DLD1 (cell line): Measurements from ENCODE around the gene RRAD.

Experiments used
- in situ Hi-C: cut with HindIII; loops from 2 replicates; pipeline ENCODE4 v1.10.0; 2017; ENCODE audit warnings: low sequenced_read_pairs

Gene RRAD

DNA sequence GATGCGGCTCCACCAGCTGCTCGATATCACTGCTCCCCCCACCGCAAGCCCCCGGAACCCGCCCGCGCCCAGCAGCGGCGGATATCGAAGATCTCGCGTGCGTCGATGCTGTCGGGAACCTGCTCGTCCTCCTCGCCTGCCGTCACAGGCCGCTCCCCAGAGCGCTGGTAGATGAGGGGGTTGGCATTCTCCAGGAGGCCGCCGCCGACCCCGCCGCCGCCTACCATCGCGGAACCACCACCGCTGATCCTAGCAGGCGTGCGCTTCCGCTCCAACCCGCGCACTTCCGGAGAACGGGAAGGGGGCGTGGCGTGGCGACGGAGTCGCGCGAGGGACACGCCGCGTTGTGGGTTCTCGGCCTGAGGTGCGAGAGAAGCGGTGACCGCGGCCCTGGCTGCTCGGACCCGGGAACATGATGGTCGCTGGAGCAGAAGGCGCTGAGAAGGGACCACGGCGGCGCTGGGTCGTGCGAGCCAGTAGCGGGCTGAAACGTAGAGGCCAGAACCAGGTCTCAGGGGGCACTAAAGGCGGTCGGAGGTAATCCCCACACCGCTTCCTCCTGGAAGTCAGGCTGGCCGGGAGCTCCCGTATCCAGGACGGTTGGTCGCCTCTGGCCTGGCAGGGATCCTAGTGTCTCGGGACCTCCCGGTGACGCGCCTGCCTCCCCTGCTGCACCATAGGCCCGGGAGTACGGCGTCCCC is 9.0 kb upstream of the RRAD start, which contains the start of gene CIAO2B:
CIAO2B (minus strand) TSS at position 265 of the 701 bp plus-strand sequence; CDS start at position 227, 38 bp downstream.
- in situ Hi-C loops: no loop called here

DNA sequence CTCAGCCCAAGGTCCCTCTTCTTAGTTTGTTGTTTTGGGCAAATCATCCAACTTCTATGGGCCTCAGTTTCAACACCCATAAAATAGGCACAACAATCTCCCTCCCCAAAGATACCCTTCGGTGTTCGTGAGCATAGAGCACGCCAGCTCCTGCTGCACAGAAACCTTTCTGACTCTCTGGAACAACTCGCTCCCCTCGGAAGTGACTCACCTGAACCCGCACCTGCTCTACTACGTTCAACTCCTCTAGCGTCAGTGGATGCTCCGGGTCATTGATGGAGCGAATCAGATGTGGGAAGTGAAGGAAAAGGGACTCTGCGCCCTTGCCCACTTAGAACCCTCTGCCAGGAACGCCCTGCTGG is 8.4 kb upstream of the RRAD start:
- in situ Hi-C loops: no loop called here

DNA sequence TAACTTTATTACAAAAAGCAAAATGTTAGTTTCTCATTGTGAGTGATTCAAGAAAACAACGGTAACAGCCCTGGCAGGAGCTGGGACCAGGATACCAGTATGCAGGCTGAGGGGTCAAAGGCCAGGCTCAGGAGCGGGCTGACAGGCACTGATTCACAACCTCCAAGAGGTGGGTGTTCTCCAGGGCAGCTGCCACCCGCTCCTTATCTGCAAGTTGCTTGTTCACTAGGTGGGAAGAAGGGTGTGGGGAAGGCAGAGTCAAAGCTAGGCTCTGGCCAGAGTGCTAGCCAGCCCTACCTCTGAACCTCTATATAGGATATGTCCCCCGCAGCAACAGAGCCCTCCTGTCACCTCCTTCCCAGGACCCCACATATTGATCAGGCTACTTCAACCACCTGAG is 6.7 kb upstream of the RRAD start:
- in situ Hi-C loops: no loop called here

DNA sequence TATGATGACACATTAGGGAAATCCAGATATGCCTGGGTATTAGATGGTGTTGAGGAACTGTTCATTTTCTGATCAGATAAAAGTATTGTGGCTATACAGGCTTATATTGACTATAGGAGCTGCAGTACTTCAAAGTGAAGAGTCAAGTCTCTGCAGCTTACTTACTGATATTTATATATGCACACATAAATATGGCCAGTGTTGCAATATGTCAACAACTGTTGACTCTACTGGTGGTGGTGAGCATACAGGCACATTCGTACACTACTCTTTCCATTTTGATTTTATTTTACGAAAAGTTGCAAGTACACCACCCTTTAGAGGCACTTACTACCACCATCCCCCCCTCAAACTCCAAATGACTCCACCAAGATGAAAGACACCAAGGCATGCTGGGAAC is 6.3 kb upstream of the RRAD start:
- in situ Hi-C loops: no loop called here

DNA sequence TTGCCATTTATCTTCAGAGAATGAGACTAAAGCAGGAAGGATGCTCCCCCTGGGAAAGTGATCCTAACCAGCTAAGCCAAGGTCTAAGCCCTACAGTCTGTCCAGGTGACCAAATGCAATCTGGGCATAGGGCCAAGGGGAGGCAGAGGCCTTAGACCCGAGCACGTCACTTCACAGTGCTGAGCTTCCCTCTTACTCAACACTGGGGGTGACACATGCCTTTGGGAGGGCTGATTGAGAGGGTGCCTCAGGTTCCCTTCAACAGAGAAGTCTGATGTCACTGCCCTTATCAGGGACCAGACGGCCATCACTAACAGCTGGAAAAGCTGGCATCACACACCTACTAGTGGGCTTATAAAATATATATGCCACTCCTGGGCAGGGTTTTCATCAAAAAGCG is 4.9 kb upstream of the RRAD start:
- in situ Hi-C loops: no loop called here

DNA sequence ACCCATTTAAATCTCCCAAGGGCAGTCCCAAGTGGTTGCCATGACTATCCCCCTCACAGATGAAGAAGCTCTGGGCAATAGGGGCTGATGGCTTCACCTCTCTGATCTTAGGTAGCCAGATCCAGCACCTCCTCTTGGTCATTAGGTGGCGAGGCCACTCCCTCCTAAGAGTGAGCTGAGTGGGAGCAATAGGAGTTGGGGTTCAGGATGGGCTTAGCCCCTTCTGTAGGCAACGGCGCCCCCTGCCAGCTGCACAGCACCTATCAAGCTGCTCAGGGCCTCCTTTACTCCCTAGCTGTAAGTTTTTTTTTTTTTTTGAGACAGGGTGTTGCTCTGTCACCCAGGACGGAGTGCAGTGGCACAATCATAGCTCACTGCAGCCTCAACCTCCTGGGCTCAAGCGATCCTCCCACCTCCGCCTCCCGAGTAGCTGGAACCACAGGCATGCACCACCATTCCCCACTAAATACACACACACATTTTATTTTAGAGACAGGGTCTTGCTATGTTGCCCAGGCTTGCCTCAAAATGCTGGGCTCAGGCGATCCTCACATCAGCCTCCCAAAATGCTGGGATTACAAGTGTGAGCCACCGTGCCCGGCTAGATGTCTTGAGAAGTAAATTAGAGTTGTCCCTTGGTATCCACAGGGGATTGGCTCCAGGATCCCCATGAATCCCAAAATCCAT is 3.5 kb upstream of the RRAD start:
- in situ Hi-C loops: no loop called here

DNA sequence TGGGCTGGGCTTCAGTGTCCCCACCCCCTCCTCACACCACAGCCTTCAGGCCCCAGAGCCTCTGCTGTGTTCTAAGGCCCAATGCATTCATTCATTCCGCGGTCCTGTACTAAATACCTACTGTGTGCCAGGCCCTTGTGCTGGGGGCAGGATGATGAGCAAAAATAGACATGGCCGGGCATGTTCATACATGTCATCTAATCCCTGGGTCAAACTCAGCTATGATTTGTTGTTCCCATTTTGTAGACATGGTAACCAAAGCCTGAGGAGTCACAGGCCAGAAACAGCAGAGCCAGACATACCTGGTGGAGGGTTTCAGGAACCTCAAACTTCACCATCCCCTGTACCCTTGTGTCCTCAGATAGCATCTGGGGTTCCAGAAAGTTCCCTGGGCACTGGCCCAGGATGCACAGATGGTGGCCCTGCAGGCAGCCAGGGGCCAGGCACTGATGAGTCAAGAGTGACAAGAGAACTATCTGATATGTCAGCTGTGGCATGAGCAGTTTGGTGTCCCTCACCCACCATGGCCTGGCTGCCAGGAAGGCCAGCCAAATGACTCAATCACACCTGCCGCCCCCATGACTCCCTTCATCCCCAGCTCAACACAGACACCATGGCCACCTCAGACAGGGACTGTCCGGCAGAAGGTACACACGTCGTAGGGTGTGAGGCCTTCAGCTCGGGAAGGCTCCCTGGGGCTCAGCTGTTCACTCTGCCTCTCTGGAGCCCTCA is 2.7 kb upstream of the RRAD start:
- in situ Hi-C loops: no loop called here

DNA sequence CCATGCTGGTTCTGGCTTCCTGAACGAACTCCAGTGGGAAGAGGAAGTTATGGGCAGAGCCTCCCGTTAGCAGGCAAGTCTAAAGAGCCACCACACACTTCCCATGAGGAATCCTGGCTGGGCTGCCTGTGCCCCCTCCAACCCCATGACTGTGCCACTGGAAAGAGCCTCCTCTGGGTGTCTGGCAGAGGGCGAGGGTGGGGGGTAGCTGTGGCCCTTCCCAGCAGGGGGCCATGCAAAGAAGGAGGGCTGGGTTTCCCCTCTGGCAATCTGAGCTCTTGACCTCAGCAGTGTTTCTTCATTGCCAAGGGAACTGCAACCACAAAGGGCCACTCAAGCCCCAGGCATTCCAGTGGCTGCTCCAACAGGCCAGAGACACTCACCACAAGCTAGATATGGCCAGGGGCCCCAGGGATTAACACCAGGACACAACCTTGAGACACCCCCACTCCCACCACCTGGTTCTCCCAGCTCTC is 1.7 kb upstream of the RRAD start:
- in situ Hi-C loops: no loop called here

DNA sequence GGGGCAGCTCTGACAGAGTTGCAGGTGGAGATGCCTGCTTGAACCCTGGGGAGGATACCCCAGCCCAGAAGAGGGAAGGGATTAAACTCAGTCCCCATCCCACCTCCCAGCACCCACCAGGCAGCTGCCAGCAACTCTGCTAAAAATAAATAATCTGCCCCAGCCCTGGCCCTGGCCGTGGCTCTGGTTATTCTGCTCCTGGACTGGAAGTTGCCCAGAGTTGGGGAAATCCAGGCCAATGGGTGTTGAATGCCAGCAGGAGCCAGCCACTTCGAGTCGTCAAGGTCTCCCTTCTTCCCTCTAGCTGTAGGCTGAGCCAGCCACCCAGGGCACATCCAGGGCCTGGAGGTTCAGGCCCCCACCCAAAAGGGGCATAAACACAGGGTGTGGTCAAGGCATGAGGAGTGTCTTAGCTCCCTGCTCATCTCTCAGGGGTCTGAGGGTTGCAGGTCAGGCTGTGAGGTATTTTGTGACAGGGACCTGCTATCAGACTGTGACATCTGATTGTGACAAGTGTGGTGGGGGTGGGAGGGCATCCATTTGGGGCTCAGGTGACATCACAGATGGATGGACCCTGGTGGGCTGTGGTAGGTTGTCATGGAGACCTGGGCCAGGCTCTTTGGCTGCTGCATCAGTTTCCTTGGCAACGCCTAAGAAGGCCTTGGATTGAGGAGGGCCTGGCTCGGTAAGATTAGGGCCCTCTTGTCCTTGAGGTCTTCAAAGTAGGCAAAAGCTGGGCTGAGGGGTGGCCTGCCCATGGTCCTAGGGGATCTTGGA is 1.0 kb upstream of the RRAD start:
- in situ Hi-C loops: no loop called here

DNA sequence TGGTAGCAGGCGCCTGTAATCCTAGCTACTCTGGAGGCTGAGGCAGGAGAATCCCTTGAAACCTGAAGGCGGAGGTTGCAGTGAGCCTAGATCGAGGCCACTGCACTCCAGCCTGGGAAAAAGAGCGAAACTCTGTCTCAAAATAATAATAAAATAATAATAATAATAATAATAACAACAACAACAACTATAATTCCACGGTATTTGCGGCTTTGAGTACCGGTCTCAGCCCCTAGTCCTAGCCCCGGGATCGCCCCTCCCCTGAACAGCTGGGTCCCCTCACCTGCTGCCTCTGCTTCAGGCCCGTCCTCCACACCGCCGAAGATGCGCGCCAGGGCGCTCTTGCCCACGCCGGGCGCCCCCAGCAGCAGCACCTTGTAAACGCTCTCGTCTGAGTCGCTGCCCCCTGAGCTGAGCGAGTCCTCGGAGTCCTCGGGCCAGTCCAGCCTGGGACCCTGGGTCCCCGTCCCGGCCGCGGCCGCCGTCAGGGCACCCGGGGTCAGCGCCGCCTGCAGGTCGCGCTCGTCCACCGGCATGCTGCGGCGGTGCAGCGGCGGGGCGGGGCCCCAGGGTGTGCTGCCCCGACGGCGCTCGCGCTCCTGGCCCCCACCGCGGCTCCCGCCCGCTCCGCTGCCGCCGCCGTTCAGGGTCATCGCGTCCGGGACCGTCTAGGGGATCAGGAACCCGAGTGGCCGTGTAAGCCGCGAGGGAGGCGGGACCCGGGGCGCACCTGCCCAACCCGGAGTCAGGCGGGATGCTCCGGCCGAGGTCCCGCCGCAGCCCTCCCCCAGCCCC is 611 bp downstream of the RRAD start:
- in situ Hi-C loops: no loop called here

DNA sequence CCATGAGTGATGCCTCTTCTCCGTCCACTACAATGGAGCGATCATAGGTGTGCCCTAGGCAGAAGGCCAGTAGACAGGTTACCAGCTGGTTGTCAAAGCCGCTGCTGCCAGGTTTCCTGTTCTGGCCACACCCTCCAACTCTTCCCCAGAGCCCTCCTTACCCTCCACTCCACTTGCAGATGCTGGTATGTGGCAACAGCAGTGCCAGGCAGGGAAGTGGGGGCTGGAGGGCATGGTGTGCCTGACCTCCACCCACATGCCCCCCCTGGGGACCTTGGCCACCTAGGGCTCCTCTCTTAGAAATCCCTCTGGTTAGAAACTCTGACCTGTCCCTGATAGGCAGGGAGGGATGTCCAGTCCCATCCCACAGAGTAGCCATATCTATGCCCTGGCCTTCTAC is 1.5 kb downstream of the RRAD start:
- in situ Hi-C loops: no loop called here

DNA sequence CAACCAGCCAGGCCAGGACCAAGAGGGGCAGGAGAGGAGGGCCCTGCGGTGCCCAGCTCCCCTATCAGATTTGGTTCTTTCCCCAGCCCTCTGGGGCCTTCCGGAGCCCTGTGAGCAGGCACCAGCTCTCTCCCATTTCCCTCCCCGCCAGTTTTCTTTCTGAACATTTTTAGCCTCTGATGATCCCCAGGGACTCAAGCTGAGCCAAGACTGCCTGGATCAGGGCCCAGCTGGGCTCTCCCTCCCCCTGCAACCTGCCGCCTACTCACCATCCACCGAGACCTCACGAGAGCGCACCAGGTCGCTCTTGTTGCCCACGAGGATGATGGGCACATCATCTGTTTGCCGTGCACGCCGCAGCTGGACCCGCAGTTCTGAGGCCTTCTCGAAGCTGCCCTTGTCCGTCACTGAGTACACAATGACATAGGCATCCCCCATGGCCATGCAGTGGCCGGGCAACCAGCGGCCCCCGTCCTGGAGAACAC is 2.0 kb downstream of the RRAD start:
- in situ Hi-C loops: no loop called here

DNA sequence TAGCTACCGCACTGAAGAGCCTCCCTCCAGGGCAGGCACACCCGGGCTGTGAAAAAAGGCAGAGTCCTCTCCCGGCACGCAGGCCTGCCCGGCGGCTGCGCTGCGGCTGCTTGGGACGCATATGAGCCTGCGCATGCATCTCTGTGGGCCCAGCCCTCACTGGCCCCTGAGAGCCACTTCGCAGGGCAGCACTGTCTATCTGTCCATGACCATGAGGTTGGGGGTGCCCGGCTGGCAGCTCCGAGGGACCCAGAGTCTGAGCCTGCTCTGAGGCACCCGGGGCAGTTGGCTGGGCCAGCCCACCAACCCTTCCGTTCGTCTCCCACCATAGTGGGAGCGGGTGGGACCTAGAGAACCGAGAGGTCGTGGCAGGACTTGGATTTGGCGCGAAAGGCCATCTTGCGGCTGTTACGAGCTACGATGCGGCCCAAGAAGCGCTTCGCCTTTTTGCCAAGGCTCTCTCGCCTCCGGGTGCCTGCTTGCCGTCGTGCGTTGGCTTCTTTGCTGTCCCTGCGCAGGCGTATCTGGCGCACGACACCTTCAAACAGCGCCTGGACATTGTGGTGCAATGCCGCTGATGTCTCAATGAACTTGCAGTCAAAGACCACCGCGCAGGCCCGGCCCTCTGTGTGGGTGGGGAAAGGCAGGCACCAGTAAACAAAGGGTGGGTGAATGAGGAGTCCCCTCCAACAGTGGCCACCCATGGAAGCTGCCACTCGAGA is 3.4 kb downstream of the RRAD start:
- in situ Hi-C loops: no loop called here

DNA sequence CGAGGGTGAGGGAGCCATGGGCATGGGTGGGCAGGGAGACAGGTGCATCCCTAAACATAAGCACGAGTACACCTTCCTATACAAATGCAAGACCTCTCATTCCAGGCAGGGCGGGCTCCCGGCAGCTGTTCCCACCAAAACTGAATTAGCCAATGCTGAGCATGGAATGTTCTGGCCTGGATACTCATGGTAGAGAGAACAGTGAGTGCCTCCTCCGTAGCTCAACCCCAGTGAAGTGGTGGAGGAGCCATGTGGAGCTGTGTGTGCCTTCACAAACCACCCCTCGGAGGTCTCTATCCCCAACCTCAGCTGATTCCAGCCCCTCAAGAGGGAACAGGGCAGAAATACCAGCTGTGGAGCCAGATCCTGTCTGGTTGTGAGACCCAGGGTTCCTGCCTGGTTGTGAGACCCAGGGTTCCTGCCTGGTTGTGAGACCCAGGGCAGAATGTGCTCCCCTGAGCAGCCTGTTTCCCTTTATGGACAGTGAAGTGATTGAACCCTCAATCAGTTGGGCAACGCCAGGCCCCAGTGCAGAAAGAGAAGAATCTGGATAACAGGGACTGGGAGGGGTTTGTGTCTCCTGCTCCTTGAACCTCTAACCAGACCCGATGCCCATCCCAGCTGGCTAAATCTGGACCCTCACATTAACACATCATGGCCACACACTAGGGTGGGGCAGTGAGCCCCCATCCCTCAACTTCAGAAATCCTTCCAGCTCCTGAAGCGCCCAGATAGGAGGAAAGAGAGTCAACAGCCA is 4.2 kb downstream of the RRAD start:
- in situ Hi-C loops: no loop called here

DNA sequence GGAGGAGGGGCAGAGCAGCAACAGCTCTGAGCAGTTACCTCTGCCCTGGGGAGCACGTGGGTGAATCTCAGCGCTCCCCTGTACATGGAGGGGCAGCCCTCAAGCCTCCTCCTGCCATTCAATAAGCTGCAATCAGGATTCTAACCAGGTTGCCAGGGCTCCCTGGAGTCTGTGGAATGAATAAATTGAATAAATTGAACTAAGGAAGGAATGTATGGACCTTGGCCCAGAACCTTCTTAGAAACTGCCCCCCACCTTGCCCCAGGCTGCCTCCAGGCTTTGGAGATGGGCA is 5.1 kb downstream of the RRAD start:
- in situ Hi-C loops: no loop called here

DNA sequence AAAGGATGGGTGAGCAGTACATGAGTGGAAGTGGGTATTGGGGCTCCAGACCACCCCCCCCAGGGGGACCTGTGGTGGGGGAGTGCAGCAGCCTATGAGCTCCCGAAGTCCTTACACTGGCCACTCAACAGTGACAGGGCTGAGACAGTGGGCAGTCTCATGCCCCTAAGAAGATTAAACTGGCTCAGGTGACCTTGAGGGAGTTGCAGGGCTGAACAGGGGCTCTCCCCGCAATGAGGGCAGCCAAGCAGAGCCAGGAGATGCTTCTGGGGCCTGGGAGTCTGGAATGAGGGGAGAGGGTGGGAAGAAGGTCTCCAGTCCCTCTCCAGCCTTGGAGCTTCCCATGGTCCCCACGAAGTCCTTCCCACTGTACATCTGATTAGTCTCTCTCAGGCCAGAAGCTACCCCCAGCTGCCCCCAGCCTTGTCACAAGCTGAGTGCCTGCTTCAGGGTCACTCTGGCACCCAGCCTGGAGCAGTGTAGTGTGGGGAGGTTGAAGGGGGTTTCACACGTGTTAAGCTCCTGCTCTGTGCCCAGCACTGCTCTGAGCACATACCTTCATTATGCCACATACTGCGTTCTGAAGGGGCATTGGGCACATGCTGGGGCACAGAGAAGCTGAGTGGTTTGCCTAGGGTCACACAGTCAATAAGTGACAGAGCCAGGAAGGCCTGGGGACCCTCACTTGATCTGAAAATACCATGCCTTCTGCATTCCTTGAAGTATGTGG is 5.6 kb downstream of the RRAD start:
- in situ Hi-C loops: no loop called here

DNA sequence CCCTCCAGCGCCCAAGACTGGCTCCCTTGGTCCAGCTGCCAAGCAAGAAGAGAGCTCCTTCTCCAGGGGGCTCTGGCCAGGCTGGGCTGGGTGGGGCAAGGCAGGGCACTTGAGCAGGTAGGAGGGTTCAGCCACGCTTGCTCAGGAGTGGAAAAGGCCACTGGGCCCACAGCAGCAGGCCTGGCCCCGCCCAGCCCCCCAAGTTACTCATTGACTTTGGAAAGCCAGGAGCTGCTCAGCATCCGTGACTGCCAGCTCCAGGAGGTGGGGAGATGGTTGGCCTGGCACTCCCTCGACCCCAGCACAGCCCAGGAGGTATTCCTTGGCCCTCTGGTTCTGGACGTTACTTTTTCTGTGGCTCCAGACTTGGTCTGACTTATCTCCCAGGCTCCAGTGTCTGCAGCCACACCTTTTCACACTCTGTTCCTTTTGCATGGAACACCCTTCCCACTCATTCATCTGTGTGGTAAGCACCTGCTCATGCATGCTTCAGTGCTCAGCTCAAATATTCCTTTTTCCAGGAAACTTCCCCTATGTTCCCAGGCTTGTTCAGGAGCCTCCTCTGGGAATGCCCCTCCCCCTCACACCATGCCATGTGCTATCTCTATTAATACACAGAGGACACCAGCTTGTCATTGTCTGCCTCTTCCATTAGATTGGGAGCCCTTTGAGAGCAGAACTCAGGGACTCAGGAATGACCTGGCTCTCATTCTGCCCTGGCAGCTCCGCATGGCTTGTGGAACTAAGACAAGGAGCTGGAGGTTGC is 6.3 kb downstream of the RRAD start, which contains the start of gene CDH16:
CDH16 (minus strand) TSS at position 83 of the 766 bp plus-strand sequence. CDS start 820 bp downstream, outside the sequence.
- in situ Hi-C loops: no loop called here
